ENCODE results near the gene GAREM1. TPM values are rescaled to one million over a fixed set of nuclear protein-coding genes. Genes with fewer than 3 reads are reported as not detected.

Gene GAREM1
- total RNA-seq, 3 donors from 2014 or later = 7.8 to 13.4 (median 12.0) TPM

- TF ChIP-seq POLR2A (IDR thresholded peaks at IDR 0.05) (no peak), POLR2AphosphoS5 (IDR thresholded peaks at IDR 0.05) (no peak), CTCF (IDR thresholded peaks at IDR 0.05) (no peak)
- intact Hi-C loops (cut with DNase I; ENCODE audit: low total_unique reads) = no loop called here
- no peak overlapping the region for H3K4me3 ChIP-seq
- DNase-seq (ENCODE audit: low spot score in 2 of 2) = no peak
- H3K36me3 ChIP-seq = no peaks in the 10 kb centered on the region
- H3K4me1 ChIP-seq = no peaks in the 10 kb centered on the region
- no peaks in the 10 kb centered on the region for H3K27me3 ChIP-seq
- no peaks in the 10 kb centered on the region for H3K9me3 ChIP-seq
- H3K27ac ChIP-seq = no peak overlapping the region
Observed at GRCh38 chr18:32321826-32322225, 148.9 kb downstream of the GAREM1 start.

- TF ChIP-seq POLR2A (IDR thresholded peaks at IDR 0.05) (no peak), POLR2AphosphoS5 (IDR thresholded peaks at IDR 0.05) (no peak)
- intact Hi-C loops (cut with DNase I; ENCODE audit: low total_unique reads) = no loop called here
- H3K27me3 ChIP-seq = no peaks in the 10 kb centered on the region
- H3K36me3 ChIP-seq = no peaks in the 10 kb centered on the region
- H3K4me1 ChIP-seq = no peaks in the 10 kb centered on the region
- no peak overlapping the region for H3K27ac ChIP-seq
- no peaks in the 10 kb centered on the region for H3K9me3 ChIP-seq
- H3K4me3 ChIP-seq = no peak overlapping the region
- no peak for DNase-seq (ENCODE audit: low spot score in 2 of 2)
Observed at GRCh38 chr18:32319084-32319483, 151.6 kb downstream of the GAREM1 start.

GRCh38 chr18:32318581-32318980 is 152.1 kb downstream of the GAREM1 start:
- intact Hi-C loops (cut with DNase I; ENCODE audit: low total_unique reads) = no loop called here
- no peak overlapping the region for H3K4me3 ChIP-seq
- H3K27ac ChIP-seq = no peak overlapping the region
- no peaks in the 10 kb centered on the region for H3K27me3 ChIP-seq
- no peaks in the 10 kb centered on the region for H3K9me3 ChIP-seq
- no peaks in the 10 kb centered on the region for H3K4me1 ChIP-seq
- TF ChIP-seq CTCF (IDR thresholded peaks at IDR 0.05) (no peak), POLR2AphosphoS5 (IDR thresholded peaks at IDR 0.05) (no peak), POLR2A (IDR thresholded peaks at IDR 0.05) (no peak)
- H3K36me3 ChIP-seq = no peaks in the 10 kb centered on the region
- no peak for DNase-seq (ENCODE audit: low spot score in 2 of 2)

GRCh38 chr18:32317651-32318050 is 153.0 kb downstream of the GAREM1 start:
- Histone ChIP-seq H3K27me3 (no peaks in the 10 kb centered on the region), H3K36me3 (no peaks in the 10 kb centered on the region), H3K4me3 (no peak overlapping the region), H3K9me3 (no peaks in the 10 kb centered on the region), H3K27ac (peak overlapping the region in 1 of 2 donors; percentile 21), H3K4me1 (no peaks in the 10 kb centered on the region)
- no peak for TF ChIP-seq POLR2A (IDR thresholded peaks at IDR 0.05)
- TF ChIP-seq POLR2AphosphoS5 (IDR thresholded peaks at IDR 0.05) = no peak
- no peak for TF ChIP-seq CTCF (IDR thresholded peaks at IDR 0.05)
- no peak for DNase-seq (ENCODE audit: low spot score in 2 of 2)
- intact Hi-C loops (cut with DNase I; ENCODE audit: low total_unique reads) = no loop called here

- no peaks in the 10 kb centered on the region for H3K27me3 ChIP-seq
- H3K36me3 ChIP-seq = no peaks in the 10 kb centered on the region
- no peak overlapping the region for H3K27ac ChIP-seq
- intact Hi-C loops (cut with DNase I; ENCODE audit: low total_unique reads) = no loop called here
- H3K4me1 ChIP-seq = no peaks in the 10 kb centered on the region
- H3K9me3 ChIP-seq = no peaks in the 10 kb centered on the region
- H3K4me3 ChIP-seq = no peak overlapping the region
- no peak for TF ChIP-seq CTCF (IDR thresholded peaks at IDR 0.05)
- no peak for DNase-seq (ENCODE audit: low spot score in 2 of 2)
Observed at GRCh38 chr18:32315881-32316280, 154.8 kb downstream of the GAREM1 start.

GRCh38 chr18:32310774-32311173 is 159.9 kb downstream of the GAREM1 start:
- DNase-seq (ENCODE audit: low spot score in 2 of 2) = no peak
- no peaks in the 10 kb centered on the region for H3K36me3 ChIP-seq
- TF ChIP-seq POLR2A (IDR thresholded peaks at IDR 0.05) = no peak
- no peak for TF ChIP-seq POLR2AphosphoS5 (IDR thresholded peaks at IDR 0.05)
- no peak for TF ChIP-seq CTCF (IDR thresholded peaks at IDR 0.05)
- intact Hi-C loops (cut with DNase I; ENCODE audit: low total_unique reads) = no loop called here
- no peak overlapping the region for H3K4me3 ChIP-seq
- peak overlapping the region in 1 of 2 donors; percentile 35 for H3K27ac ChIP-seq
- H3K27me3 ChIP-seq = no peaks in the 10 kb centered on the region
- no peaks in the 10 kb centered on the region for H3K9me3 ChIP-seq
- no peaks in the 10 kb centered on the region for H3K4me1 ChIP-seq
